Colon (tissue), 2 donors: ENCODE results near the gene NFAT5.

Experiments used
- FAIRE-seq: peaks from 2 replicates; lab custom pipeline; 2012; peaks lifted over from hg19 to GRCh38; lab: Jason Lieb, UNC
- donor health status: control.
- donor health status: control.

NFAT5 gene

GRCh38 chr16:69741519-69741918 is 175.8 kb downstream of the NFAT5 start:
- FAIRE-seq = no peak

- FAIRE-seq = no peak
Measured at GRCh38 chr16:69741951-69742904, 176.5 kb downstream of the NFAT5 start.

- FAIRE-seq = no peak
Measured at GRCh38 chr16:69744363-69745231, 178.8 kb downstream of the NFAT5 start.

- FAIRE-seq = no peak
Measured at GRCh38 chr16:69745232-69745612, 179.5 kb downstream of the NFAT5 start.

GRCh38 chr16:69745959-69746358 is 180.2 kb downstream of the NFAT5 start:
- FAIRE-seq = no peak

- no peak for FAIRE-seq
Measured at GRCh38 chr16:69747115-69747514, 181.3 kb downstream of the NFAT5 start.

- no peak for FAIRE-seq
Measured at GRCh38 chr16:69748694-69749345, 183.1 kb downstream of the NFAT5 start.

GRCh38 chr16:69754143-69754468 is 188.3 kb downstream of the NFAT5 start:
- no peak for FAIRE-seq
